ENCODE measurements around the gene PPP1R13B. TPM values are rescaled to one million over a fixed set of nuclear protein-coding genes. Genes with fewer than 3 reads are reported as not detected.

PPP1R13B gene
- total RNA-seq, 1 donor from 2014 or later = 14.7 TPM

DNA sequence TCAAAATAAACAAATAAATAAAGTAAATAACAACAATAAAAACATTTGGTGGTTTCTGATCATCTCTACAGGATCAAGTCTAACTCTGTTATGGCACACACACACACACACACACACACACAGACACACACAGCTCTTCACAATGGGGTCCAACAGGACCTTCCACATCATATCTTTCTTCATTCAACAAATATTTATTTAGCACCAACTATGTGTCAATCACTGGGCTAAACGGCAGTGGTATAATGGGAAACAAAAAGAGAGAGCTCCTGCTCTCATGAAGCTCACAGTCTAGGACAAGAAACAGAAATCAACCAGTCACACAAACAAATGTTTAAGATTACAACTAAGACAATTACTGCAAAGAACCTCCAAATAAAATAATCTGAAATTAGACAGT lies 9.3 kb downstream of the PPP1R13B start:
- no peak for DNase-seq (ENCODE audit: low read depth in 2 of 2)

DNA sequence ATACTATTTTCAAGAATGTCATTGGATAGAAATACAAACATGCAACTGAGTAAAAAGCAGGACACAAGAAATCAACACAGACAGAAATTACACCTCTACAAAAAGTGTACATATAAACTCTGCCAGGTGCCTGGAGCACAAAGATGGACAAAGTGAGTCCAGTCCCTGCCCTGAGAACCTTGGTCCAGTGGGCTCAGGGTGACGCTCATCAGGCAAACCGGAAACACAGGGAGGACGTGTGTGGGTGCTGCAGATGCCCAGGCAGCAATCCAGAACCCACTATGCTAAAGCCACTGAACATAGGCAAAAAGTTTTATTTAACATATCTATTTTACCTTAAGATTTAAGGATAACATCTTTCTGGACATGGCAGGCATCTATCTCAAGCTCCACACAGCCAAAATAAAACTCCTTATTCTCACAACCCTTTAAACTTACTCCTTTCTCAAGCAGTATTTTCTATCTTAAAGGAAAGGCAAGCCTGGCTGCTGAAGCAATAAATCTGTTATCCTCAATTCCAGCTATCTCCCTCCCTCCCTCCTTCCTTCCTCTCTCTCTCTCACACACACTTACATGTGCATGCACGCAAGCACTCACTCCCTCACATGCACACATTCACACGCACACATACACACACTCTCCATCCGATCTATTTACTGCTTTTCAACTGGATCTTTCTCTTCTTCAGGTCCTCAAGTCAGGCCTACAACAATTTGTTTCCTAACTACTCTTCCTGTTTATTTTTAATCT lies 10.2 kb downstream of the PPP1R13B start:
- DNase-seq (ENCODE audit: low read depth in 2 of 2) = peak in 1 of 2 donors; percentile 72

DNA sequence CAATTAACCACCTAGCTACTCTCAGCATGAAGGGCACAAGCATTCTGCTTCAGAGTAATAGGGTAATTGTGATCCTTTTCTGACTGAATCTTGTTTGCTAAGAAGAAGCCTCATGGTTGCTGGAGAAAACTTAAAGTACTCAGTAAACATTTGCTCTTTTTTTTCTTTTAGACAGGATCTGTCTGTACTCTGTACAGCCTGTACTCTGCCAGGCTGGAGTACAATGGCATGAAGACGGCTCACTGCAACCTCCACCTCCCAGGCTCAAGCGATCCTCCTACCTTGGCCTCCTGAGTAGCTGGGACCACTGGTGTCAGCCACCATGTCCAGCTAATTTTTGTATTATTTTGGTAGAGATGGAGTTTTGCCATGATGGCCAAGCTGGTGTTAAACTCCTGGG lies 12.4 kb downstream of the PPP1R13B start:
- DNase-seq (ENCODE audit: low read depth in 2 of 2) = no peak

DNA sequence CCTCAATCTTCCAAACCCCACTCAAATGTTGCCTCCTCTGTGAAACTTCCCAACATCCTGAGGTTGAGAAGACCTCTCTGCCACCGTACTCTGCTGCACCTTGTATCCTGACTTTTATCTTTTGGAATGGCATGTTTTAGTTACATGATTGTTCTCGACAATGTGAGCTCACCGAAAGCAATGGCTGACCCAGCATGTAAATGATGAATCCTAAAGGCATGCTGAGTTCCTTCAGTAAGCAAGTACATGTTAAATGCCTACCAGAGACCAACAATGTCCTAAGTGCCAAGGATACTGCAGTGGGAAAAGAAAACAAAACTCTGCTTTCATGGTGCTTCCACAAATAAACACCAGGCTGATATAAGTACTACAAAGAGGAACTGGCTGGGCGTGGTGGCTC lies 13.7 kb downstream of the PPP1R13B start:
- DNase-seq (ENCODE audit: low read depth in 2 of 2) = no peak

DNA sequence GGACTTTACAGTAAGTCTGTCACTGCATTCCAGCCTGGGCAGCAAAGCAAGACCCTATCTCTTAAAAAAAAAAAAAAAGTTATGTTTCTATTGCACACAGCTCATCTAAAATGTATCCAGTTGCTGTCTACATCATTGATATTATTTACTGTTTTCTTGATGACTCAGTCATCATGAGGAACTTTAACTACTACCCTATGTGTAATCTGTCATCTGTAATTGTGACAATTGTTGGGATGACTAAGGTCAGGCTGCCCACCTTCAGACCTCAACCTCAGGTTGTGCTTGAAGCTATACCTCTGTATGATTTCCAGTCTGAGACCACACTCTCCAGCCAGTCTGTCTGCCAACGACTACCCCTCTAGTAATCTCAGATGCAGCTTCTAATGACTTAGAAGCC lies 15.3 kb downstream of the PPP1R13B start:
- no peak for DNase-seq (ENCODE audit: low read depth in 2 of 2)

DNA sequence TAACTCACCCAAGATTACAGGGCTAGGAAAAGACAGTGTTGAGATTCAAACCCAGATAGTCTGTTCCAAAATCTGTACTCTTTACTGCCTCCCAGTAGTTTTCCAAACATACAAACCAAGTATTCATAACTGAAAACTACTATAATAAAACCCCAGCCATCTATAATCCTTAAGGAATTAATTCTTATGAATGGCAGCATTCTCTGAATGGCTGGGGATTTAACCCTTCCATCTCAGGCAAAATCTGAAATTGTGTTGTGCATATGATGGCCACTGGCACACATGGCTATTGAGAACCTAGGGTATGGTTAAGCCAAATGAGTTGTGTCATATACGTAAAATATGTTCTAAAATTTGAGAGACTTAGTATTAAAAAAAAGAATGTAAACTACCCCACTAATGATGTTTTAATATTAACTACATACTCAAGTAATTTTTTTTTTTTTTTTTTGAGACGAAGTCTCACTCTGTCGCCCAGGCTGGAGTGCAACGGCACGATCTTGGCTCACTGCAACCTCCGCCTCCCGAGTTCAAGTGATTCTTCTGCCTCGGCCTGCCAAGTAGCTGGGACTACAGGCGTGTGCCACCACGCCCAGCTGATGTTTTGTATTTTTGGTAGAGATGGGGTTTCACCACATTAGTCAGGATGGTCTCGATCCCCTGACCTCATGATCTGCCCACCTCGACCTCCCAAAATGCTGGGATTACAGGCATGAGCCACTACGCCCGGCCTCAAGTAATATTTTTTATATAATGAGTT lies 16.7 kb downstream of the PPP1R13B start:
- DNase-seq (ENCODE audit: low read depth in 2 of 2) = no peak

DNA sequence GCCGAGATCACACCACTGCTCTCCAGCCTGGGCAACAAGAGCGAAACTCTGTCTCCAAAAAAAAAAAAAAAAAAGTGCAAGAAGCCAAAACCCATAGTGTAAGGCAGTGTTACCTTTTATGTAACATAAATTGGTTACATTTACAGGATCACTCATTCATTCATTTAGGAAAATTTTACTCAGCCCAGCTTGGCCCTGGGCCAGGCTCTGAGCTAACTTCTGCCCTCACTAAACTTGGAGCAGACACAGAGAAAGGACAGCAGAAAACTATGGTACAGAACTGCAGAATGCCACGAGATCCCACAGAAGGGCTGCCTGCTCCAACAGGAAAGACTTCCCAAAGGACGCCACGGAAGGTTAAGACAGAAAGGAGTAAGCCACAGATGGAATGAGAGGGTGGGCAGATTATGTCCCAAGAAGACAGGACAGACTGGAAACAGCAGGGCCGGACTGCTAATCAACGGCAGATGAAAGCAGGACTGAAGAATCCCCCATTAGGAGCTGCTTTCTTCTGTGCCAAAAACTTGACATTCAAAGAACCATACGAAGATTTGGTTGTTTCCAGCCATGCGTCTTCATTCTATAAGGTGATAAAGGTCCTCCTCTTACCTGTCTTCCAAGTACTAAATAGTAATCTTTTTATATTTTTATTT lies 18.9 kb downstream of the PPP1R13B start:
- peak; percentile 47 to 85 for DNase-seq (ENCODE audit: low read depth in 2 of 2)

DNA sequence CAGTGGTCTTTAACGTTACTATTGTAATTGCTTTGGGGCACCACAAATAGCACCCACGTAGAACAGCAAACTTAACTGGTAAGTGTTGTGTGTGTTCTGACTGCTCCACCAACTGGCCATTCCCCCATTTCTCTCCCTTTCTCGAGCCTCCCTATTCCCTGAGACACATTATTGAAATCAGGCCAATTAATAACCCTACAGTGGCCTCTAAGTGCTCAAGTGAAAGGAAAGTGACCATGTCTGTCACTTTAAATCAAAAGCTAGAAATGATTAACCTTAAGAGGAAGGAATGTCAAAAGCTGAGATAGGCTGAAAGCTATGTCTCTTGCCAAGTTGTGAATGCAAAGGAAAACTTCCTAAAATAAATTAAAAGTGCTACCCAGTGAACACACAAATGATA lies 22.3 kb downstream of the PPP1R13B start:
- DNase-seq (ENCODE audit: low read depth in 2 of 2) = no peak

DNA sequence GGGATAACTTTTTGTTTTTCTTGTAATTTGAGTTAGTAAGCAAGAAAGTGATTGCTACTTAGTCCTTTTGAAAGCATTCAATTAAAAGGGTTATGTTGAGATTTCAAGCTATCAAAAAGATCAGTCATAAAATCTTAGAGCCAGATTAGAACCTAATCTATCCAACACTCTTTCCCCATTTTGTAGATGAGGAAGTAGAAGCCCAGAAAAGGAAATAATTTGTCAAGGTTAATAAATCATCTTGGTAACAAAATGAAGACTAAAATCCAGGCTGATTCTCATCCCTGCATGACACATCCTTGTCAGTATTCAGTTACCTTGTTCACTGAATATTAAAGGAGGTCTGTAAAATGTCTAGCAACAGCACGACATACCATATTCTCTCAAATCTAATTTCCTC lies 26.5 kb downstream of the PPP1R13B start:
- peak in 1 of 2 donors; percentile 28 for DNase-seq (ENCODE audit: low read depth in 2 of 2)

DNA sequence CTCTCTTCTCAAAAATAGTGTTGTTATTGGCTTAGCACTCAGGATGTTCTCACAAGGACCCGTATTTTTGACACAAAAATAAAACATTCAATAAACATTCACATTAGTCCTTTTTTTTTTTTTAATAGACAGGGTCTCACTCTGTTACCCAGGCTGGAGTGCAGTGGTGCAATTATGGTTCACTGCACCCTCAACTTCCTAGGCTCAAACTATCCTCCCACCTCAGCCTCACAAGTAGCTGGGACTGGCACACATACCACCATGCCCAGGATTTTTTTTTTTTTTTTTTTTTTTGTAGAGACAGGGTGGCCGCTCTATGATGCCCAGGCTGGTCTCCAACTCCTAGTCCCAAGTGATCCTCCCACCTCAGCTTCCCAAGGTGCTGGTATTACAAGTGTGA lies 27.0 kb downstream of the PPP1R13B start:
- DNase-seq (ENCODE audit: low read depth in 2 of 2) = no peak

DNA sequence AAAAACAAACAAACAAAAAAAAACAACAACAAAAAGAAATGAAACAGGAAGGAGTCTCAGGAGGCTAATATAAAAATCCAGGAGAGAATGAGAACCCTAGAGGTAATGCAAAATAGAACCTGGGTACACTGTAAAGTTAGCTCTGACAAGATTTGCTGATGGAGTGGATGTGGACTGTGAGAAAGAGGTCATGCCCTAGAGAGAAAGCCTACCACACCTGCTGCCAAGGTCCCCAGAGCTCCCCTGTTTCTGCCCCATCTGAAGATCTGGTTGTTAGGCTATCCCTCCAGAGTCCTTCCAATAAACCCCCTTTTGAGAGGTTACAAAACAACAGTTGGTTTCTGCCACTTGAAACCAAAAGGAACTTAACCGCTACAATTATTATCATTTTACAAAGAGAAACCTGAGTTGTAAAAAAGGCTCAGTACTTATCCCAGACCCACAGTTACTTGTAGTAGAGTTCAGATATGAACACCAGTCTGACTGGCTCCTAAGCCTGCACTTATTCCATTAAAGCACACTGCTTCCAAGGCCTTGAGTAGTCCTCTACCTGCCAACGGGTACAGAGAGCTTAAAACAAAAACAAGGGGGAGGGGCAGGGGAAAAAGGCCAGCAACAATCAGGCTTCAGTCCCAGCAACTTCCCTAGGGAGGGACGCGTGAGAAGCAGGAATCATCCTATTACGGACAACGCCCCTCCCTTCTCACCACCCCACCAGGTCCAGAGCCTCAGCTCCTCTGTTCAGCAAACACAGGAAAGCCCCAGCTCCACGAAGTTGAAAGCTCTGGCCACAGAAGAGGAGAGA lies 27.7 kb downstream of the PPP1R13B start:
- peak; percentile 6 to 68 for DNase-seq (ENCODE audit: low read depth in 2 of 2)

DNA sequence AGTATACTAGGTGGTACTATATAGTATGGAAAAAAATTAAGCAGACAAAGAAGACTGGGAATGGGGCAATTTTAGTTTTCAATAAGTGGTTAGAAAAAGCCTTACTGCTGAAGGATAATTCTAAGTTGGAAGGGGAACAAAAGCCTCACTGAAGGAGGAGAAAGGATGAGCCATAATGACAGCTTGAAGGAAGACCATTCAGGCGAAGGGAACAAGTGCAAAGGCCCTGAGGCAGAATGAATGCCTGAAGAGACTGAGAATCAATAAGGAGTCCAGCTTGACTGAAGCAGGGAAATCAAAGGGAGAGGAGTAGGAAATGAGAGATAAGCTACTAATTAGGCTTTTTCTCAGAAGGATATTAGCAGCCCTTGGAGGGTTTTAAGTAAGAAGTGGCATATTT lies 28.5 kb downstream of the PPP1R13B start:
- DNase-seq (ENCODE audit: low read depth in 2 of 2) = no peak

DNA sequence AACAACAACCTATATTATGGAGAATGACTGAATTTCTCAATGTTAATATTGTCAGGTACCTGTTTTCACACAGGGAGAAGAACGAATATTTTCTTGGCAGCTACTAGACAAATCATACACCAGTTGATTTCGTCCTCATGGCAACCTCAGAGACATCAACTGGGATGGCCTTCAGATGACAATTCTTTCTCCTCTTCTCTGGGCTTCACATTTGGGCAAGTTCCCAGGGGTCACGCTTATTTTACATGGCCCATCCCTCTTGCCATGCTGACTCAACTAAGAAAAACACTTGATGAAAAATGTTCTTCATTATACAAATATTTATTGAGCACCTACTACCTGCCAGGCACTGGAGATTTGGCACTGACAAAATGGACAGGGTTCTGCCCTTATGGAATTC lies 29.0 kb downstream of the PPP1R13B start:
- peak in 1 of 2 donors; percentile 48 for DNase-seq (ENCODE audit: low read depth in 2 of 2)

DNA sequence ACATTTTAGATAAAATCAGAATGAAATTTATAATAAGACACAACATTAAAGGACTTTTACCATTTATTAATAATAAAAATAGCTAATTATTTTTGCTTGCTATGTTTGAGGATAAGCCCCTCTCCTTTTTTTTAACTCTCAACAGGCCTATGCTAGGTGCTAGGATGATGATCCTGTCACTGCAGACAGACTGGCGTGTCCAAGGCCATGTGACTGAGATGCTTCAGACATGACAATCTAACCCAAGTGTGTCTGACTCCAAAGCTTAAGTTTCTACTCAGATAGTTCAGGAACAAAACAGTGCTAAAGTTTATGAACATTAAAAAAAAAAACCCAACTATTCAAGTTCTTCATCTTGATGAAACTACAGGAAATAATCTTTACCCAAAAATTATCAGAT lies 29.8 kb downstream of the PPP1R13B start:
- DNase-seq (ENCODE audit: low read depth in 2 of 2) = no peak

DNA sequence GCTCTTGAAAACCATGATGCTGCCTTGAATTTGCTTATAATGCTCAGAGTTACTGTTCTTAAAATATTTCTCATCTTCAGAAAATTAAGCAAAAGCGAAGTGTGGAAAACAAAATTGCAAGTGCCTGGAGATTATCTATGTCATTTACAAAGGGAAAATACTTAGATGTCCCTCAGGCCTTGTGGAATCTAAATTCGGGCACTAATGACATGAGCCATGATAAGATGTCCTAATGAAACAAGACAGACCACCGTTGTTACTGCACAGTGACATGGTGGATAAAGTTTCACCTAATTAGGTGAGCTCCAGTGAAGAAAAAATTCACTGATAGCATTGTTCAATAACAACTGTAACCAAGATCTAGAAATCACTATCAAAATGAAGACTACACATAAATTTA lies 30.4 kb downstream of the PPP1R13B start:
- no peak for DNase-seq (ENCODE audit: low read depth in 2 of 2)

DNA sequence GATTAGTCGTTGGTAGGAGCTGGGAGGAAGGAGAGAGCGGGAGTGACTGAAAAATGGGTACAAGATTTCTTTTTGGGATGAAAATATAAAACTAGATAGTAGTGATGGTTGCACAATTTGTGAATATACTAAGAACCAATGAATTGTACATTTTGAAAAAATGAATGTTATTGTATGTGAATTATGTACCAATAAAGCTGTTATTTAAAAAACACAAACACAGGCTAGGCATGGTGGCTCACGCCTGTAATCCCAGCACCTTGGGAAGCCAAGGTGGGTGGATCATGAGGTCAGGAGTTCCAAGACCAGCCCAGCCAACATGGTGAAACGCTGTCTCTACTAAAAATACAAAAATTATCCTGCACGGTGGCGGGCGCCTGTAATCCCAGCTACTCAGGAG lies 32.1 kb downstream of the PPP1R13B start:
- DNase-seq (ENCODE audit: low read depth in 2 of 2) = no peak

DNA sequence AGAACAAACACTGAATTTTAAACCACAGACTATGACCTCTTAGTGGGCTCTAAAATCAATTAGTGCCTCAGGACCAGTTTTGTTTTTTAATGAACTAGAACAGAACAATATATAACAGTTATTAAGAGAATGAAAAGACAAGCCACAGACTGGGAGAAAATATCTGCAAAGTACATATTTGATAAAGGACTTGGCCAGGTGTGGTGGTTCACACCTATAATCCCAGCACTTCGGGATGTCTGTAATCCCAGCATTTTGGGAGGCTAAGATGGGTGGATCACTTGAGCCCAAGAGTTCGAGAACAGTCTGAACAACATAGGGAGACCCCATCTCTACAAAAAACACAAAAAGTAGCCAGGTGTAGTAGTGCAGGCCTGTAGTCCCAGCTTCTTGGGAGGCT lies 36.2 kb downstream of the PPP1R13B start:
- no peak for DNase-seq (ENCODE audit: low read depth in 2 of 2)

DNA sequence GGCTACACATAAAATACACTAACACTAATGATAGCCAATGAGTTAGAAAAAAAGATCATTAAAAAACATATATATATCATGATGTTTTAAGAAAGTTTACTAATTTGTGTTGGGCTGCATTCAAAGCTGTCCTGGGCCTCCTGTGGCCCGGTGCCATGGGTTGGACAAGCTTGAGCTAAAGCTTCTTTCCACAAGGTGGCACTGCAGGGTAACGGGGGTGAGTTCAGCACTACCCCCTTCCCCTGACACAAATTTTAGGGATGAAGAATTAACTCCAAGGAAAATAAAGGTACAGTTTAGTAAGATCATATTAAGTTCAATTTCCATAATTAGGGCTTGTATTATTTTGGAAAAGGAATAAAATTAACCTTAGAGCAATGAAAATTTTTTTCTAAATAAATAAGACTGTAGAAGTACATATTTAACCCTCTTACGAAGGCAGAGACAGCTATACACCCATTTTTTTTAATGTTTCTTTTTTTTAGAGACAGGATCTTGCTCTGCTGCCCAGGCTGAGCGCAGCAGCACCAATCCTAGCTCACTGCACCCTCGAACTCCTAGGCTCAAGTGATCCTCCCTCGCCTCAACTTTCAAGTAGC lies 38.9 kb downstream of the PPP1R13B start:
- peak; percentile 69 to 86 for DNase-seq (ENCODE audit: low read depth in 2 of 2)

DNA sequence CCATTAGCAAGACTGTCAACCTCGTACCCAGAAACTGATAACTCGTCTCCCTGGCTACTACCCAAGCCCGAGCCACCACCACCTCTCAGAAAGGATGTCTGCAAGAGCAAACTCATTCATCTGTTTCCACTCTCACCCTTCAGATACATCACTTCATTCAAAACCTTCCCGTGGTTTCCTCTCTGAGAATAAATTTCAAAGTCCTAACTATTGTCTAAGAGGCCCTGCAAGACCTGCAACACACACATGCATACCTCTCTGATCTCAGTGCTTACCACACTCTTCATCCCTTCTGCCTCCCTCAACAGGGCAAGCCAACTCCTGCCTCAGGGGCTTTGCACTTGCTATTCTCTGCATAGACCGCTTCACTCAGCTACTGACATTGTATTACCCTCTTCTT lies 40.6 kb downstream of the PPP1R13B start:
- DNase-seq (ENCODE audit: low read depth in 2 of 2) = no peak

DNA sequence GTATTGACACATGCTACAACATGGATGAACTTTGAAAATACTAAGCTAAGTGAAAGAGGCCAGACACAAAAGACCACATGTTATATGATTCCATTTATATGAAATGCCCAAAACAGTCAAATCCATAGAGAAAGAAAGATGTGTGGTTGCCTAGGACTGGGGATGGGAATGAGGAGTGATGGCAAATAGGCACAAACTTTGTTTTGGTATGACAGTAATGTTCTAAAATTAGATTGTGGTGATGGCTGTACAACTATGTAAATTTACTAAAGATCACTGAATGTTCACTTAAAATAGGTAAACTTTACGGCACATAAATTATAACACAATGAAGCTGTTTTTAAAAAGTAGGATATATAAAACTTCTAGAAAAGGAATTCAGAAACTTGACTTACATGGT lies 41.7 kb downstream of the PPP1R13B start:
- no peak for DNase-seq (ENCODE audit: low read depth in 2 of 2)

DNA sequence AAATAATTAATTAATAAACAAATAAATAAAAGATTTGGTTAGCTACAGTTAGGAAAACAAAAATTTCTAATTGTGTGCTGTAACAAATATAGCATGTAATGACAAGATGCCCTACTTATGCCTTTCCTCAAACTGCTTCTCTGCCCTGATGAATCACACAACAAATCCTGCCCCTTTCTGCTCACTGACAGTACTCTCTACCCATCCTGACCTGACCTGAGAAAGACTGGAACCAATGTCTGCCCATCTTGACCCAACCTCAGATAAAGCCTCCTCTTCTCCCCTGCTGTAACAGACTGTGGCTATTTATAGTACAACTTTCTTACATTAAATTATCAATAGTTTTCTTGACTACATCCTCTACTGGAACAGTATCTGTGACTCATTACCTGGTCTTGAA lies 43.7 kb downstream of the PPP1R13B start:
- DNase-seq (ENCODE audit: low read depth in 2 of 2) = peak in 1 of 2 donors; percentile 6
